Tibial nerve (tissue), 4 donors: ENCODE measurements around the gene ADD2. TPM values are rescaled to one million over a fixed set of nuclear protein-coding genes. Genes with fewer than 3 reads are reported as not detected.

Source experiments
- DNase-seq, 2 donors: peaks; one replicate each; pipeline ENCODE4 v3.0.0-alpha.2; 2019; ENCODE audit warnings: low spot score in 2 of 2
- H3K27ac ChIP-seq, 4 donors: fragments of 200-600 bp; sonication (generic) in 3 of 4; one replicate each; pipeline ENCODE4 v1.5.1; 2017 to 2019; ENCODE audit warnings: mild to moderate bottlenecking in 1 of 4
- H3K27me3 ChIP-seq, 2 donors: fragments of 200-600 bp; sonication (generic) in 1 of 2; one replicate each; pipeline versions ENCODE4 v1.5.1 to v1.6.0; 2017 to 2019
- H3K36me3 ChIP-seq, 3 donors: fragments of 200-600 bp; sonication (generic); one replicate each; pipeline ENCODE4 v1.5.1; 2018 to 2019
- H3K4me1 ChIP-seq, 4 donors: fragments of 200-600 bp; sonication (generic) in 3 of 4; one replicate each; pipeline ENCODE4 v1.5.1; 2017 to 2019
- H3K4me3 ChIP-seq, 4 donors: fragments of 200-600 bp; sonication (generic) in 3 of 4; one replicate each; pipeline ENCODE4 v1.5.1; 2017 to 2019; ENCODE audit warnings: mild to moderate bottlenecking in 1 of 4, moderate library complexity in 1 of 4
- H3K9me3 ChIP-seq, 4 donors: fragments of 200-600 bp; sonication (generic) in 3 of 4; one replicate each; pipeline ENCODE4 v1.5.1; 2017 to 2019
- CTCF ChIP-seq, 5 experiments: fragments of 200-600 bp in 3 of 5; fragments of 450-650 bp in 2 of 5; sonication (generic) in 3 of 5; IDR thresholded peaks; one replicate each; pipeline ENCODE4 v1.5.1; 2016 to 2019; ENCODE audit warnings: antibody characterized with exemption in 5 of 5, mild to moderate bottlenecking in 3 of 5, moderate library complexity in 2 of 5
- EP300 ChIP-seq, 2 donors: sonication (generic); formaldehyde crosslinking; IDR thresholded peaks; one replicate each; pipeline ENCODE4 v1.6.1; 2017; ENCODE audit warnings: antibody characterized with exemption in 2 of 2, mild to moderate bottlenecking in 1 of 2
- POLR2A ChIP-seq, 2 donors: fragments of 450-650 bp; IDR thresholded peaks; one replicate each; pipeline ENCODE4 v1.6.1; 2017; ENCODE audit warnings: antibody characterized with exemption in 2 of 2, mild to moderate bottlenecking in 2 of 2, moderate library complexity in 2 of 2
- WGBS, 2 donors: methylation state at CpG; one replicate each; pipeline ENCODE4 v1.1.5; 2018; 5-methylcytosine and 5-hydroxymethylcytosine counted together
- total RNA-seq, 4 donors: library from RNA; depleted of rRNA; stranded (reverse); fragments of >200 nt; gene quantifications; one replicate each; pipeline ENCODE4 v1.1.0, GENCODE V29; 2016

ADD2 gene
- total RNA-seq, 4 donors from 2014 or later, result 0.63 to 6.0 (median 3.2) TPM

DNA sequence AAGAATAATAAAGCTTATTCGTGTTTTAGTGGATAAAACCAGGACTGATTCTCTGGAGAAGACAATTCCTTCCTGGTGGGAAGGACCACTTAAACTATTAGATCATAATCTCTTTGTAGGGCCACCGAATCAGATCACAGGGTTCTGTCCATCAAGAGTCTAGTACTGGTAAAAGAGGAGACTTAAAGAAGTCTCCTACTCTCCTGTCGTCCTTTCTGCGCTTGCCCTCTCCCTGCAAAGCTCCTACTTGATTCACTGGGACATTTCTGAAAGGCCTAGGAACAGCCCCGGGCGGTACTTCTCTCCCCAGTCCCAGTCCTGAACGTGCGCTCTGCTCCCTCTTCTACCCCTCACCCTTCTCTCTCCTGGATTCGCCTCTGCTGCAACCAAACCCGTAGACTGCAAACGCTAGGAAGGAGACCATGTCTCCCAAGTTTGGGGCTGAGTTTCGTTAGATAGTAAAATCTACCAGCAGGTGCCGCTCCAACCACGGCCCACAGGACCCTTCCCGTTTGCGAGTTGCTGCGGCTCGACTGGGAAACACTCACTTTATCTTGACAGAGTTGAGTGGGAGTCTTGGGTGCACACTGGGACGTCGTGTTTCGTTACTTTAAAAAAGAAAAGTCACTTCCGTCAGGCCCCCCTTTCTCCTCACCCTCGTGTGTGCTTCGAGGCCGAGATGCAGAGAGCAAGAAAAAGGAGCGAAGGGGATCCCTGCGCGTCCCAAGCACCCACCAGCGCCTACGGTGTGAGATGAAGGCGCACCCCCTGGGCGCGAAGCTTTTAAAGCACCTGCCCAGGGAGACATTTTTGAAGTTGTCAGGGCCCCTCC is 21.5 kb upstream of the ADD2 start:
- Histone ChIP-seq H3K27me3 (peaks cover 0 to 59% of the 10 kb centered on the region in 2 donors), H3K4me3 (peak overlapping the region in 2 of 4 donors; percentile 23 to 38), H3K36me3 (no peaks in the 10 kb centered on the region), H3K9me3 (no peaks in the 10 kb centered on the region), H3K4me1 (peaks cover 0 to 16% (median 3%) of the 10 kb centered on the region in 4 donors), H3K27ac (no peak overlapping the region)
- TF ChIP-seq POLR2A (IDR thresholded peaks at IDR 0.05), result no peak
- no peak for TF ChIP-seq EP300 (IDR thresholded peaks at IDR 0.05)
- peak; percentile 36 to 51 (median 43) for TF ChIP-seq CTCF (IDR thresholded peaks at IDR 0.05)
- WGBS, 2 donors, result 4 to 6% methylated on average over 33 of the region's 33 CpGs
- peak; percentile 22 to 57 for DNase-seq

DNA sequence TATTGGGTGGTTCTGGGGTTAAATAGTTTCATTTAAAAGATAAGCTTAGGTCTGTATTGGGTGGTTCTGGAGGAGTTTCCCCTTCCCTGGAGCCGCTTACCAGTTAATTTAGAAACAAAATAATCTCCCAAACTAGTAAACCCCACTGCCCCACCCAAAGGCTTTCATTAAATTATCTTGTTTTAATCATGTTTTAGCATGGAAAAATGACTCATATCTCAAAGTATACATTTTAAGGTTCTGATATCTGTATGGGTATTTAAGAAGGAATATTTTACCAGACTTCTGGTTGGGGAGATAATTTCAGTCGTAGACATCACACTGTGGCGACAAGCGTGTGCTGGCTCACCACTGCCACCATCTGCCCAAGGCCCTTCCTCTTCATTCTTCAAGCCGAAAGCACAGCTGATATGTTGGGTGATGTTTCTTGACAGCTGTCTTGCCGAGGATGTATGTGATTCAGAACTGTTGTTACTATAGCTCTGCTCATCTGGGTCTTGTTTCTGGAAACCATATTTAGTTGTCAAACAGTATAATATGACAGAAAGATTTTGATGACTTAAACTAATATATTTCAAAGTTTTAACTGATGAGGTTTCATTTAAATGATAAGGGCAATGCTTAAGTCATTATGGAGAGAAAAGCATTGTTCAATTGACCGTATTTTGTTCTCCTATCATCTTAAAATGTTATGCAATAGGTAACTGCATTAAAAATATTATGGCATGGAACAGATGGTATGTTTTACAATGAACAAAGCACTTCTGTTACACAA is 17.3 kb upstream of the ADD2 start:
- Histone ChIP-seq H3K9me3 (no peaks in the 10 kb centered on the region), H3K27ac (no peak overlapping the region), H3K4me3 (no peak overlapping the region), H3K4me1 (peaks cover 0 to 12% (median 2%) of the 10 kb centered on the region in 4 donors), H3K36me3 (no peaks in the 10 kb centered on the region), H3K27me3 (peaks cover 0 to 36% of the 10 kb centered on the region in 2 donors)
- DNase-seq, result no peak
- TF ChIP-seq CTCF (IDR thresholded peaks at IDR 0.05), result peak in 2 of 5 experiments; percentile 15 to 21
- no peak for TF ChIP-seq EP300 (IDR thresholded peaks at IDR 0.05)
- TF ChIP-seq POLR2A (IDR thresholded peaks at IDR 0.05), result no peak
- 21 to 26% methylated on average over 7 of the region's 7 CpGs for WGBS, 2 donors

DNA sequence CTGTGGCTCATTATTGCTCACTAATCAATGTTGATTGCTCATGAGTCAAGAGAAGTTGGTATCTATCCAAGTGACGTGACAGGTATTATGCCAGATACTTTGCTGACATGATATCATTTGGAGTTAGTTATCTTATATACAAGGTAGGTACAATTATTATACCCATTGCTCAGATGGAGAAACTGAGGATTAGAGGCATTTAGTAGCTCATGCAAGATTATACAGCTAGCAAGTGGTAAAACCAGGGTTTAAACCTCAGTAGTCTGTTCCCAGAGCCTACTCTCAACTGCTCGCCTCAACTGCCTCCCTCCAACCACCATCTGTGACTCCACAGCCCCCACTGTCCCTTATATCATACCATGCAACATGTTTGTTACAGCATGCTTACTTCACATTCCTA is 16.3 kb upstream of the ADD2 start:
- peaks cover 0 to 2% (median 0%) of the 10 kb centered on the region in 4 donors for H3K4me1 ChIP-seq
- no peak for DNase-seq
- TF ChIP-seq CTCF (IDR thresholded peaks at IDR 0.05), result no peak
- TF ChIP-seq POLR2A (IDR thresholded peaks at IDR 0.05), result no peak
- no peak for TF ChIP-seq EP300 (IDR thresholded peaks at IDR 0.05)
- no peaks in the 10 kb centered on the region for H3K9me3 ChIP-seq
- H3K36me3 ChIP-seq, result no peaks in the 10 kb centered on the region
- H3K4me3 ChIP-seq, result no peak overlapping the region
- H3K27ac ChIP-seq, result no peak overlapping the region
- 89 to 93% methylated on average over 2 of the region's 2 CpGs for WGBS, 2 donors
- H3K27me3 ChIP-seq, result peaks cover 0 to 29% of the 10 kb centered on the region in 2 donors

GRCh38 chr2:70779911-70780545 is 12.0 kb upstream of the ADD2 start:
- Histone ChIP-seq H3K9me3 (no peaks in the 10 kb centered on the region), H3K27me3 (peaks cover 0 to 19% of the 10 kb centered on the region in 2 donors), H3K27ac (no peak overlapping the region), H3K4me1 (no peaks in the 10 kb centered on the region), H3K36me3 (no peaks in the 10 kb centered on the region), H3K4me3 (no peak overlapping the region)
- TF ChIP-seq POLR2A (IDR thresholded peaks at IDR 0.05), result no peak
- no peak for TF ChIP-seq CTCF (IDR thresholded peaks at IDR 0.05)
- TF ChIP-seq EP300 (IDR thresholded peaks at IDR 0.05), result no peak
- WGBS, 2 donors, result 71 to 77% methylated on average over 8 of the region's 8 CpGs
- no peak for DNase-seq
